ENCODE results near the gene EPHB2. TPM values are rescaled to one million over a fixed set of nuclear protein-coding genes. Genes with fewer than 3 reads are reported as not detected.
"Not testable (repeated sequence)": the region's sequence is repeated elsewhere in the genome, so short reads cannot be mapped to it uniquely, and the experiment has no call there.

The EPHB2 gene
- total and polyA plus RNA-seq, 11 donors, result 0.11 to 6.3 (median 0.70) TPM

- TF ChIP-seq CTCF (IDR thresholded peaks at IDR 0.05) (no peak), POLR2A (IDR thresholded peaks at IDR 0.05) (no peak)
- intact Hi-C loops (cut with DNase I), result no loop called here
- DNase-seq (no peak), ATAC-seq (no peak)
- Histone ChIP-seq H3K9me3 (peaks cover 0 to 9% (median 0%) of the 10 kb centered on the region in 12 donors), H3K27me3 (peaks cover 0 to 8% (median 0%) of the 10 kb centered on the region in 9 donors), H3K27ac (no peak overlapping the region), H3K36me3 (no peaks in the 10 kb centered on the region), H3K4me3 (no peak overlapping the region), H3K4me1 (no peaks in the 10 kb centered on the region)
- WGBS, 4 donors, result 94 to 97% (median 96%) methylated on average over 3 of the region's 3 CpGs
Observed at GRCh38 chr1:22935433-22935832, 224.8 kb downstream of the EPHB2 start.

GRCh38 chr1:22936681-22937080 is 226.0 kb downstream of the EPHB2 start:
- 47 to 92% (median 79%) methylated on average over 2 of the region's 2 CpGs for WGBS, 4 donors
- no peaks in the 10 kb centered on the region for H3K27me3 ChIP-seq
- TF ChIP-seq POLR2A (IDR thresholded peaks at IDR 0.05) (no peak), CTCF (IDR thresholded peaks at IDR 0.05) (no peak)
- H3K9me3 ChIP-seq, result peaks cover 0 to 20% (median 2%) of the 10 kb centered on the region in 12 donors
- no peak for DNase-seq
- H3K27ac ChIP-seq, result no peak overlapping the region
- intact Hi-C loops (cut with DNase I), result no loop called here
- ATAC-seq, result no peak
- H3K4me1 ChIP-seq, result no peaks in the 10 kb centered on the region
- no peaks in the 10 kb centered on the region for H3K36me3 ChIP-seq
- H3K4me3 ChIP-seq, result no peak overlapping the region

- WGBS, 4 donors, result 37 to 53% (median 39%) methylated on average over 2 of the region's 2 CpGs
- Histone ChIP-seq H3K9me3 (peaks cover 0 to 17% (median 2%) of the 10 kb centered on the region in 12 donors), H3K27me3 (peaks cover 0 to 22% (median 0%) of the 10 kb centered on the region in 9 donors), H3K4me3 (no peak overlapping the region), H3K36me3 (no peaks in the 10 kb centered on the region), H3K4me1 (no peaks in the 10 kb centered on the region), H3K27ac (no peak overlapping the region)
- no peak for TF ChIP-seq CTCF (IDR thresholded peaks at IDR 0.05)
- no peak for TF ChIP-seq POLR2A (IDR thresholded peaks at IDR 0.05)
- no peak for ATAC-seq
- intact Hi-C loops (cut with DNase I), result no loop called here
- no peak for DNase-seq
Observed at GRCh38 chr1:22941257-22941656, 230.6 kb downstream of the EPHB2 start.

- WGBS, 4 donors, result 76 to 88% (median 80%) methylated on average over 4 of the region's 4 CpGs
- peaks cover 0 to 17% (median 2%) of the 10 kb centered on the region in 12 donors for H3K9me3 ChIP-seq
- intact Hi-C loops (cut with DNase I), result no loop called here
- ATAC-seq (no peak), DNase-seq (no peak)
- TF ChIP-seq CTCF (IDR thresholded peaks at IDR 0.05) (no peak), POLR2A (IDR thresholded peaks at IDR 0.05) (no peak)
- H3K4me1 ChIP-seq, result no peaks in the 10 kb centered on the region
- H3K27ac ChIP-seq, result no peak overlapping the region
- H3K36me3 ChIP-seq, result no peaks in the 10 kb centered on the region
- no peak overlapping the region for H3K4me3 ChIP-seq
- H3K27me3 ChIP-seq, result peaks cover 0 to 39% (median 0%) of the 10 kb centered on the region in 9 donors
Observed at GRCh38 chr1:22944346-22945055, 233.9 kb downstream of the EPHB2 start.

GRCh38 chr1:22945171-22945570 is 234.5 kb downstream of the EPHB2 start:
- ATAC-seq, result not testable (repeated sequence)
- peaks cover 0 to 46% (median 0%) of the 10 kb centered on the region in 9 donors for H3K27me3 ChIP-seq

More at GRCh38 chr1:22945171-22945570, 234.5 kb downstream of the EPHB2 start:
- DNase-seq; intact Hi-C loops (cut with DNase I); H3K4me3 ChIP-seq; H3K4me1 ChIP-seq; H3K36me3 ChIP-seq; H3K27ac ChIP-seq: not testable (repeated sequence)
- peaks cover 0 to 14% (median 0%) of the 10 kb centered on the region in 12 donors for H3K9me3 ChIP-seq
- 76 to 93% (median 85%) methylated on average over 5 of the region's 5 CpGs for WGBS, 4 donors
